ENCODE measurements around the gene PCDHA12.
"Not testable (repeated sequence)": the region's sequence is repeated elsewhere in the genome, so short reads cannot be mapped to it uniquely, and the experiment has no call there.

The PCDHA12 gene
- 0 reads per million in 2 donors for total RNA-seq

GRCh38 chr5:140875085-140876065 lies at the start of gene PCDHA12:
Gene PCDHA12, plus strand, starts transcription at chr5:140875308. Its CDS starts 165 bp downstream, at chr5:140875473.
- DNase-seq = no peak

GRCh38 chr5:140827704-140828361 lies 47.3 kb upstream of the PCDHA12 start, which contains the start of gene PCDHA6:
Gene PCDHA6, plus strand, starts transcription at chr5:140827960. Its CDS starts 132 bp downstream, at chr5:140828092.
- no peak for DNase-seq

GRCh38 chr5:140828362-140828737 lies 46.8 kb upstream of the PCDHA12 start:
- DNase-seq = no peak

GRCh38 chr5:140829511-140830501 lies 45.3 kb upstream of the PCDHA12 start:
- DNase-seq = not testable (repeated sequence)

- no peak for DNase-seq
Measured at GRCh38 chr5:140833993-140834392, 41.1 kb upstream of the PCDHA12 start, which contains the start of gene PCDHA7. Gene PCDHA7, plus strand, starts transcription at chr5:140834269. Its CDS starts 115 bp downstream, at chr5:140834384.

GRCh38 chr5:140834439-140835008 lies 40.6 kb upstream of the PCDHA12 start:
- DNase-seq = not testable (repeated sequence)

- no peak for DNase-seq
Measured at GRCh38 chr5:140835622-140836510, 39.2 kb upstream of the PCDHA12 start.

GRCh38 chr5:140840978-140841962 lies 33.8 kb upstream of the PCDHA12 start, which contains the start of gene PCDHA8:
Gene PCDHA8, plus strand, starts transcription at chr5:140841187. Its CDS starts 135 bp downstream, at chr5:140841322.
- DNase-seq = no peak

- no peak for DNase-seq
Measured at GRCh38 chr5:140842798-140843733, 32.0 kb upstream of the PCDHA12 start.

GRCh38 chr5:140848139-140849102 lies 26.7 kb upstream of the PCDHA12 start, which contains the start of gene PCDHA9:
Gene PCDHA9, plus strand, starts transcription at chr5:140848382. Its CDS starts 114 bp downstream, at chr5:140848496.
- DNase-seq = not testable (repeated sequence)

GRCh38 chr5:140849831-140850634 lies 25.1 kb upstream of the PCDHA12 start:
- DNase-seq = not testable (repeated sequence)

- no peak for DNase-seq
Measured at GRCh38 chr5:140855772-140856674, 19.1 kb upstream of the PCDHA12 start, which contains the start of gene PCDHA10. Gene PCDHA10, plus strand, starts transcription at chr5:140855897. Its CDS starts 152 bp downstream, at chr5:140856049.

- DNase-seq = no peak
Measured at GRCh38 chr5:140857177-140857986, 17.7 kb upstream of the PCDHA12 start.

- DNase-seq = no peak
Measured at GRCh38 chr5:140857987-140858240, 17.2 kb upstream of the PCDHA12 start.

All from T-helper 2 cell (primary cell).